ENCODE measurements around the gene ALDH8A1.
"Not testable (repeated sequence)": the region's sequence is repeated elsewhere in the genome, so short reads cannot be mapped to it uniquely, and the experiment has no call there.

Gene ALDH8A1

GRCh38 chr6:134910593-134910935, 39.3 kb downstream of the ALDH8A1 start:
- H3K27ac ChIP-seq, result no peak overlapping the region
- no peak for TF ChIP-seq CTCF (conservative IDR thresholded peaks at IDR 0.05)

GRCh38 chr6:134909701-134910592, 40.0 kb downstream of the ALDH8A1 start:
- no peak overlapping the region for H3K27ac ChIP-seq
- no peak for TF ChIP-seq CTCF (conservative IDR thresholded peaks at IDR 0.05)

- H3K27ac ChIP-seq, result no peak overlapping the region
- no peak for TF ChIP-seq CTCF (conservative IDR thresholded peaks at IDR 0.05)
Measured at GRCh38 chr6:134908906-134909516, 40.9 kb downstream of the ALDH8A1 start.

- not testable (repeated sequence) for H3K27ac ChIP-seq
Measured at GRCh38 chr6:134904731-134905130, 45.2 kb downstream of the ALDH8A1 start.

- no peak overlapping the region for H3K27ac ChIP-seq
- TF ChIP-seq CTCF (conservative IDR thresholded peaks at IDR 0.05), result no peak
Measured at GRCh38 chr6:134903448-134903847, 46.5 kb downstream of the ALDH8A1 start.

- TF ChIP-seq CTCF (conservative IDR thresholded peaks at IDR 0.05), result no peak
- no peak overlapping the region for H3K27ac ChIP-seq
Measured at GRCh38 chr6:134902936-134903335, 47.0 kb downstream of the ALDH8A1 start.

GRCh38 chr6:134902074-134902861, 47.6 kb downstream of the ALDH8A1 start:
- H3K27ac ChIP-seq, result no peak overlapping the region
- no peak for TF ChIP-seq CTCF (conservative IDR thresholded peaks at IDR 0.05)
